NB4 (cell line): ENCODE data around the gene TULP4.
A peak's percentile ranks its signal among the peaks of the same experiment; 100 is the strongest.

Experiments
- DNase-seq: peaks from one replicate; pipeline ENCODE4 v3.0.0; 2010; ENCODE audit warnings: low read depth
- H3K4me3 ChIP-seq: one replicate; pipeline ENCODE4 v1.5.1; 2011; ENCODE audit warnings: mild to moderate bottlenecking, low read depth, low read length, moderate library complexity
- CTCF ChIP-seq: IDR thresholded peaks from one replicate; pipeline ENCODE4 v1.5.1; 2012; ENCODE audit warnings: low read depth, low read length
- MAX ChIP-seq: IDR thresholded peaks from 2 replicates; pipeline ENCODE4 v1.6.1; 2011; ENCODE audit warnings: low read depth, low read length
- MYC ChIP-seq: IDR thresholded peaks from 2 replicates; pipeline ENCODE4 v1.6.1; 2011; ENCODE audit warnings: low read depth, low read length
- POLR2A ChIP-seq: IDR thresholded peaks from 2 replicates; pipeline ENCODE4 v1.6.1; 2011; ENCODE audit warnings: mild to moderate bottlenecking; ENCODE audit not compliant: insufficient read length; ENCODE audit errors: extremely low read depth

TULP4 gene

GRCh38 chr6:158452191-158452590 is 139.9 kb downstream of the TULP4 start:
- DNase-seq: no peak
- TF ChIP-seq POLR2A (no peak), MAX (no peak), CTCF (no peak), MYC (no peak)
- H3K4me3 ChIP-seq: no peak overlapping the region

- TF ChIP-seq MYC (no peak), CTCF (no peak), MAX (no peak), POLR2A (no peak)
- no peak overlapping the region for H3K4me3 ChIP-seq
- no peak for DNase-seq
Observed at GRCh38 chr6:158457131-158457530, 144.9 kb downstream of the TULP4 start.

GRCh38 chr6:158457616-158458278 is 145.5 kb downstream of the TULP4 start:
- no peak overlapping the region for H3K4me3 ChIP-seq
- TF ChIP-seq CTCF: no peak
- TF ChIP-seq MYC: no peak
- TF ChIP-seq MAX: no peak
- TF ChIP-seq POLR2A: no peak
- no peak for DNase-seq

- DNase-seq: no peak
- TF ChIP-seq POLR2A (no peak), CTCF (no peak), MAX (no peak), MYC (no peak)
- H3K4me3 ChIP-seq: no peak overlapping the region
Observed at GRCh38 chr6:158459726-158460125, 147.5 kb downstream of the TULP4 start.

- H3K4me3 ChIP-seq: no peak overlapping the region
- DNase-seq: peak; percentile 32
- TF ChIP-seq POLR2A (no peak), MAX (no peak), CTCF (no peak), MYC (no peak)
Observed at GRCh38 chr6:158460602-158461169, 148.4 kb downstream of the TULP4 start.
